ENCODE measurements around the gene TBC1D23.

Gene TBC1D23

GRCh38 chr3:100354850-100355249, 94.1 kb downstream of the TBC1D23 start:
- no peak for DNase-seq (ENCODE audit: low read depth)

DNA sequence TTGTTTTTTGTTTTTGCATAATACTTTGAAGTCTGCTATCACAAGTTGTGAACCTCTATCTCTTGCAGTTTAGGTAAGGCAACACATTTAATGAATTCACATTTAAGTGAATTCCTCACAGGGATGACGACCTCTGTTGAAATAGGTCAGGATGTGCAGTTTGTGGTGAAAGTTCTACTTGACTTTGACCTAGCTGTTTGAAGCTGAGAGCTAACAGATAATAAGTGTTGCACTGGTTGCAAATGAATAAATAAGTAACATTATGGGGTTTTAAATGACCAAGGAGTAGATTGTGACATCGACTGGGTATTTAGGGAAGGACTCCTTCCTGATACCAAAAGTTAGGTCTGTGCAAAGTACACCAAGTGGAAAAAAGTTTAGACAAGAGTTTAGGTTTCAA, 97.6 kb downstream of the TBC1D23 start:
- DNase-seq (ENCODE audit: low read depth): no peak

DNA sequence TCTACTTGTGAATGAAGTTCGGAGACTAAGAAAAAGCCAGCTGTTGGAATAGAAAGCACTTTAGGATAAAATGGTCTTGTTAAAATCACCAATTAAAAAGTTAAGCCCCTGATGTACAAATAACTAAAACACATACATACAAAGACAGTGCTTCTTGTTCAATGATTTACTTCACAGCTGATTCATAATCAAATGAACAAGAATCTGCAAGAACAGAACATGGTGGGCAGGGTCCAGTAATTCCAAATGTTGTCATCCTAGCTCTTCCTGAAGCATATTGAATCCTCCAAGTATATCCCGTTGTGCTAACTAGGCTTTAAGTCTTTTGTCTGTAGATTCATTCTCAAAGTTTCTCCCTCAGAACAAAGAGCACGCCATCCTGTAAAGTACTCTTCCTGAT, 98.2 kb downstream of the TBC1D23 start:
- DNase-seq (ENCODE audit: low read depth): no peak

DNA sequence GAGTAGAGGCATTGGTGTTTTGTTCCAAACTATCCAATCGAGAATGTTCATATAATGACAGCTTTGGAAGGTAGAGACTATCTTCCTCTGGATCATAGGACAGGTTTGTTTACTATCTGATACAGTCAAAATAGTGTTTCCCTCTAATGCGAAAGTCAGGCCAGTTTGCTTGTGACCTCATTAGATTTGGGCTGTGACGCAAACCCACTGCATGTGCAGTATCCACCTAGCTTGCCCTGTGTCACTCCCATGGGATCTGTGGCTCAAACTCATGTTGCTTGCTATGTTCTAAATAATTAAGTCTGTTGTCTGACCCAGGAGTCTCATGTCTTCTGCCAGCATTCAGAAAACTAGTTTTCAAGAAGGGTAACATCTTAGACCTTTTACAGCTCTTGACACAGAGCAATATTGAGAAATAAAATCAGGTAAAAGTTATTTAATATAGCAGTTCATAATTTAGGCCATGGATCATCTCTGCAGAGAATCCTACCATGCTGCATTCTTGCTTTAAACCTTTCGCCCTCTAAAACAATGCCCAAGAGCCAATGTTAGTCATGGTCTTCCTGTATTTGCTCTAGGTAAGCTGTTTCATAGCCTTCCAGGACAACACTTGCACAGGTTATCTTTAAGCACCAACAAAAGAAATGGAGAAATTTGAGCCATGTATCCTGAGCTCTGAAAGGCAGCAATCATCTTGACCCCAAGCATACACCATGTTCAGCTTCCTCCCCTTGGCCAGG, 100.1 kb downstream of the TBC1D23 start:
- no peak for DNase-seq (ENCODE audit: low read depth)

DNA sequence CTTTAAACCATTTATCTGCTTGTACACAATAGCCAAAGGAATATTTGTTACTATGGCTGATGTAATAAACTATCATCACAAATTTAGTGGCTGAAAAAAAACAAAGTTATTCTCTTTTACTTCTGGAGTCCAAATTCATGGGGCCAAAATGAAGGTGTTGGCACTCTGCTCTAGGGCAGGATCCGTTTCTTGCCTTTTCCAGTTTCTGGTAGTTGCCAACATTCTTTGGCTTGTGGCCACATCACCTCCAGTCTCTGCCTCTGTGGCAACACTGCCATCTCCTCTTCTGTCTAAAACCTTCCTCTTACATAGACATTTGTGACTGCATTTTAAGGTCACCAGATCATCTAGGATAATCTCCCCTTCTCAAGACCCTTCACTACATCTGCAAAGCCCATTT, 101.1 kb downstream of the TBC1D23 start:
- DNase-seq (ENCODE audit: low read depth): no peak

DNA sequence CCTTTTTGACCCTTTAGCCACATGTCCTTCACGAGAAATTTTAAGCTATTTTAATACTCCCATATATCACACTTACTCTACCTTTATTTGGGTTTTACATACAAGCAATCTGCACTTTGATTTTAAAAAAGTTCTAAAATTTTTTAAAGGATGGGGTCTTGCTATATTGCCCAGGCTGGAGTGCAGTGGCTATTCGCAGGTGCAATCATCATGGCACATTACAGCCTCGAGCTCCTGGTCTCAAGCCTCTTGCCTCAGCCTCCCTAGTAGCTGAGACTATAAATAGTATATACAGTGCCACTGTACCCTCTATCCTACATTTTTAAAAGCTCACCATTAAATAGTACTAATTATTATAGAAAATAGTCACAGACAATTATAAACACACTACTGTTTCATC, 103.6 kb downstream of the TBC1D23 start:
- DNase-seq (ENCODE audit: low read depth): no peak

GRCh38 chr3:100366424-100366823, 105.6 kb downstream of the TBC1D23 start:
- no peak for DNase-seq (ENCODE audit: low read depth)

DNA sequence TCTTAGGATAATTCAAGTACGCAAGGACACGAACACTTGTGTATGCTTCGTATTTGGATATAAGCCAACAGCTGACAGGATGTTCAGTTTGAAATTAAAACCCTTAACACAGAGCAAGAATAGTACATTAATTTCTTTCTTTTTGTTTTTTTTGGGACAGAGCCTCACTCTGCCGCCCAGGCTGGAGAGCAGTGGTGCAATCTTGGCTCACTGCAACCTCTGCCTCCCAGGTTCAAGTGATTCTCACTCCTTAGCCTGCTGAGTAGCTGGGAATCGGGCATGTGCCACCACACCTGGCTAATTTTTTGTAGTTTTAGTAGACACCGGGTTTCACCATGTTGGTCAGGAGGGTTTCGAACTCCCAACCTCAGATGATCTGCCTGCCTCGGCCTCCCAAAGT, 107.6 kb downstream of the TBC1D23 start:
- DNase-seq (ENCODE audit: low read depth): no peak

DNA sequence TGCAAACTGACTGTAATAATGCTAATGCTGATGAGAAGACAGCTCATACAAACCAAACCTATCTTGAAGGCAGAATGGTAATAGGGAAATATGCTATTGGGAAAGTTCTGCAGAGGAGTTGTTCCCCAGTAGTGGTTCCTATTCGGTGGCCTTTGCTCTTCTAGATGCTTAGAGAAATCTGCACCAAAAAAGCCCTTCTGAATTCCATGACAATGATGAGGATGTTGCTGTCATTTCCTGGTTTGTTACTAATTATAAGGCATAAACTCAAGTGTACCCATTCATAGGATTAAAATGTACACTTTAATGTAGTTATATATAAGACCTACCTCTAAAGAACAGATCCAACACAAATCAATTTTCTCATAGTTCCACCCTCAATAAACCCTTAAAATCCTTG, 110.0 kb downstream of the TBC1D23 start:
- no peak for DNase-seq (ENCODE audit: low read depth)

DNA sequence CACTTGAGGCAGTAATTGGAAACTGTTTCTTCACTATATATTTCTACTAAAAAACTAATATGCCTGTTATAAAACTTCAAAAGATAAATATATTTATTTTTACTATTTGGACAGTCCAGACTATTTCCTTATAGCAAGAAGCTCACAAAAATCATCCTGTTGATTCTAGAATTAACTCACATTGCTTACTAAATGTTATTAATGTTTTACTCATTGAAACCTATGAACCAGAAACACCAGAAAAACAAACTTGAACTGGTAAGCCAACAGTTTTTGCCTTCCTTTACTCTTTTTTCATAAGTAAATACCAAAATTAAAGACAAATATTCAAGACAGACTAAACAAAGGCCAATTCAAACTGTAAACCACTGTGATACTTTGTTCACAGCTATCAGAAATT, 113.7 kb downstream of the TBC1D23 start:
- DNase-seq (ENCODE audit: low read depth): no peak
